ENCODE results near the gene SELENOS.
"Not testable (repeated sequence)": the region's sequence is repeated elsewhere in the genome, so short reads cannot be mapped to it uniquely, and the experiment has no call there.

SELENOS gene

GRCh38 chr15:101309436-101310160 is 32.3 kb upstream of the SELENOS start:
- no peak for DNase-seq (ENCODE audit: low read depth)

GRCh38 chr15:101308604-101309435 is 31.5 kb upstream of the SELENOS start:
- no peak for DNase-seq (ENCODE audit: low read depth)

- no peak for DNase-seq (ENCODE audit: low read depth)
These were observed 30.8 kb upstream of the SELENOS start for GRCh38 chr15:101307897-101308603.

GRCh38 chr15:101307048-101307896 is 30.0 kb upstream of the SELENOS start:
- no peak for DNase-seq (ENCODE audit: low read depth)

GRCh38 chr15:101306341-101307047 is 29.2 kb upstream of the SELENOS start:
- no peak for DNase-seq (ENCODE audit: low read depth)

GRCh38 chr15:101305820-101306255 is 28.6 kb upstream of the SELENOS start:
- DNase-seq (ENCODE audit: low read depth): no peak

GRCh38 chr15:101303408-101303807 is 26.1 kb upstream of the SELENOS start:
- DNase-seq (ENCODE audit: low read depth): no peak

- DNase-seq (ENCODE audit: low read depth): no peak
These were observed 19.4 kb upstream of the SELENOS start for GRCh38 chr15:101296418-101297405.

- no peak for DNase-seq (ENCODE audit: low read depth)
These were observed 18.4 kb upstream of the SELENOS start for GRCh38 chr15:101295607-101296161.

GRCh38 chr15:101294731-101295606 is 17.7 kb upstream of the SELENOS start, which contains the start of gene SNRPA1:
Gene SNRPA1, minus strand, starts transcription at chr15:101295248. Its CDS starts 70 bp downstream, at chr15:101295178.
- DNase-seq (ENCODE audit: low read depth): peak; percentile 63

- DNase-seq (ENCODE audit: low read depth): no peak
These were observed 15.8 kb upstream of the SELENOS start for GRCh38 chr15:101293122-101293521.

GRCh38 chr15:101288905-101289513 is 11.7 kb upstream of the SELENOS start:
- no peak for DNase-seq (ENCODE audit: low read depth)

GRCh38 chr15:101287342-101287741 is 10.1 kb upstream of the SELENOS start:
- DNase-seq (ENCODE audit: low read depth): not testable (repeated sequence)

- DNase-seq (ENCODE audit: low read depth): no peak
These were observed 9.3 kb upstream of the SELENOS start for GRCh38 chr15:101286471-101287114.

GRCh38 chr15:101283931-101284330 is 6.6 kb upstream of the SELENOS start:
- DNase-seq (ENCODE audit: low read depth): no peak

GRCh38 chr15:101280007-101280406 is 2.7 kb upstream of the SELENOS start:
- no peak for DNase-seq (ENCODE audit: low read depth)

- no peak for DNase-seq (ENCODE audit: low read depth)
These were observed 769 bp upstream of the SELENOS start for GRCh38 chr15:101277943-101278564.
